GM18499 (cell line): ENCODE measurements around the gene RASD1.

Experiments used
- ATAC-seq: cut with Tn5 transposase; IDR thresholded peaks from one replicate; pipeline ENCODE4 v1.9.1; 2021; ENCODE audit warnings: moderate number of reproducible peaks; ENCODE audit not compliant: insufficient read depth, unreplicated experiment

RASD1 gene

DNA sequence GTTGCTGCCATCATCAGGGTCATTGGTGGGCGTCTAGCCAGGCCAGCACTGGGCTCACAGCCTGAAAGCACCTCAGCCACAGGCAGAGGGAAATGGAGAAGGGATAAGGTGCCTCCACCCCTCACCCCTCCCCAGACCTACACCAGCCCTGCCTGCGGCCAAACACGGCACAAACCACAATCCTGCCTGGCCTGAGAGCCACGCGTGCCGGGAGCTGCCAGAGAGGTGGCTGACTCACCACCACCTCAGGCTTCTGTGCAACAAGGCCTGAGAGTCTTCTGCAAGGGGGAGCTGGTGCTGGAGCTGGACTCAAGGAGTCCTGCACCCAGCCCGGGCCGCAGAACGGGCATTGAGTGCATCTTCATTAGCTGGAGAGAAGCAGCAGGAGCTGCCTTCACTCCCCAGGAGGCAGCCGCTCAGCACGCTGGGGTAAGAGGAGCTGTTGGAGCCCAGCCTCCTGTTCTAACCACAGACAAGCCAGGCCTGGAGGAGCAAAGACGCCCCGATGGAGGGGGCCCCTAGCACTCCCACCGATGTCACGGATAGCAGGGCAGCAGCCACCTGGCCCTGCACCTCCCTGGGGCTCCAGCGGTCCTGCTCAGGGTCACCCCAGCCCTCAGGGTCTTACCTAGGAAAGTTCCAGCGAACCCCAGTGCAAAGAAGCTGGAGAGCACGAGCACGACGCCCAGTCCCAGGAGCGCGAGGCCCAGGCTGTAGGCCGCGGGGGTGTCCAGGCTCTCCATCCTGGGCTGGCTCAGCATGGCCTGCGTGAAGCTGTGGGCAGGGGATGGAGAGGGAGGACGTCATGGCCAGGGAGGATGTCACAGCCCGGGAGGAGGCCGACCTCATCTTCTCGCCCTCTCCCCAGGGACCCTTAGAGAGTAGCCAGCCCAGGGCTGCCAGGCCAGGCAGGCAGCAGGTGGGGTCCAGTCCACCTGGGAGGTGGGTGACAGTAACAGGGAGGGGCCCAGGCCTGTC lies 16.0 kb upstream of the RASD1 start:
- no peak for ATAC-seq

DNA sequence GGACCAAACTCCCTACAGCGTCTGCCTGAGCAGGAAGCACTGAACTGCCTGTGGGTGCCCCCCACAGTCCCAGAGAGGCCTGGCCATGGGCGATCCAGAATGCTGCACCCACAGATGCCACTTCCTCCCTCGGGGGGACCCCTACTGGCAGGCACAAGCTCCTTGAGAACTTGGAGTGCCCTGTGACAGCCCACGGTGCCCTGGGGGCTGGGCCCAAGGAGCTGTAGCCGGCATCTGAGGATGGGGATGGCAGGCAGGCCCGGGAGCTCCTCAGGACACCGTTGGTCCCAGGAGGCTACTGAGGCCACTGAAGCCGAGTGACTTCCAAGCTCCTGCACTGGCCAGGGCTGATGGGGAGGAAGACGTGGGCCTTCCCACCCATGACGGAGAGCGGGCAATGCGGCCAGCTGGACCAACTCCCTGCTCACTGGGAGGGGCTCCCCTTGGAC lies 15.1 kb upstream of the RASD1 start:
- no peak for ATAC-seq

DNA sequence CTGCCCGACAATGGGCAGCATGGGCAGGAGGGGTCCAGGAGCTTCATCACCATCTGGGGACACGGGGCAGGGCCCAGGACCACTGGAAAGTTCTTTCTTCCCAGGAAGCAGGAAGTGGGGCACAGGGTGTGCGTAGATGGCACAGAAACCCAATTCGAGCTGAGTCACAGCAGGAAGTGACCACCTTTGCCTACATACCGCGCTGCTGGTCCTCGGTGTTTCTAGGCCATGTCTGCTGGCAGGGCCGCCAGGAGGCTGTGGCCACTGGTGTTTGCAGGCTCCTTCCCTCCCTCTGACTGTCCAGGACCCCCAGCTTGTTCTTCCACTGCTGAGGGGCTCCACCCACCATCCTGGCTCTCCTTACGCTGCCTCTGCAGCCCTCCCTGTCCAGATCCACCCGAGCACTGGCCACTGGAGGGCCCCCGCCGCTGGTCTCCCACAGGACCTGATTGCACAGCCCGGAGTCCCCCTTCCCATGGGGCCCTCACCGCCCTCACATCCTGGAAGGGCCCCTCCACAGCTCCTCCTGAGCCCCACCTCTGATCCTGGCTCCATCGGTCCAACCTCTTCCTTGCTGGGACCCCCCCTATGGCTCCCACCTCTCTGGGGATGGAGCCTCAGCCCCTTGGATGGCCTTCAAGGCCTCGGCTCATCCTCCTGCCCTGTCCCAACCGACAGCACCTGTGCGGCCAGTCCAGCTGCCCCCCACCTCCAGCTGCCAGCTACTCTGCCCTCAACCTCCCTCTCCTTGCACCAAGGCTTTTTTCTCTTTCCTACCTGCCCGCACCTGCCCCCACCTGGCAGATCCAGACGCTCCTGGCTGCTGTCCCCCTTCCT lies 14.5 kb upstream of the RASD1 start:
- ATAC-seq, result no peak

DNA sequence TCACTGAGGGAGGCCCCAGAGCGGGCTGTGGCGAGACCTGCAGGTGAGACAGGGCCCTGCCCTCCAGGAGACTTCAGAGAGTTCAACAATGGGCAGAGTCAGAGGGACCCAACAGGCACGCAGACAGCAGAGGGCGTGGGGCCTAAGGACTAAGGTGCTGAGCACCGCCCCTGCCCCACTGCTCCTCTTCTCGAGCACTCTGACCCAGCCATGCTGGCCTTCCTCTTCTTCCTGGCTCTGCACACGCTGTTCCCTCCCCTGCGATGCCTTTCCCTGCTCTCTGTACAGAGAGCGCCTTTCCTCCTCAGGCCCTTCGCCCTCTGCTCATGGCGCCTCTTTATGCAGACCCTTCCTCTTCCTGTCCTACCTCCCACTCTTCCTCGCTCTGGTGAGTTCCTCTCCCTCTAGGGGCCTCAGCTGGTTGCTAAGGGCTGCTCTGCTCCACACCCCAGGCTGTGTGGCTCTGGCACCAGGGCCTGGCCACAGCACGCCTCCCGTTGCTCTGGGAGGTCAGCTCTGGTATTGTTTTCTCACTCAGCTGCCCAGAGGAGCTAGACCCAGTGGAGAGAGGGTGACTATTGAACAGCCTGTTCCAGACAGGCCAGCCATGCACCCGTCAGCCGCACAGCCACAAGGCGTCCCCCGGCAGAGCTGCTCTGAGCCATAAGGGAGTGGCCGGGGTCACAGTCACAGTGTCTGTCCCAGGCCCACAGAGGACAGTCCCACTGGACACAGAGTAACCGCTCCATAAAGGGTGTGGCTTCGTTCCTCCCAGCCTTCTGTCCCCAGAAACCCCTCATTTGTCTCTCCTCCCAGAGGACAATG lies 13.6 kb upstream of the RASD1 start:
- ATAC-seq, result no peak

DNA sequence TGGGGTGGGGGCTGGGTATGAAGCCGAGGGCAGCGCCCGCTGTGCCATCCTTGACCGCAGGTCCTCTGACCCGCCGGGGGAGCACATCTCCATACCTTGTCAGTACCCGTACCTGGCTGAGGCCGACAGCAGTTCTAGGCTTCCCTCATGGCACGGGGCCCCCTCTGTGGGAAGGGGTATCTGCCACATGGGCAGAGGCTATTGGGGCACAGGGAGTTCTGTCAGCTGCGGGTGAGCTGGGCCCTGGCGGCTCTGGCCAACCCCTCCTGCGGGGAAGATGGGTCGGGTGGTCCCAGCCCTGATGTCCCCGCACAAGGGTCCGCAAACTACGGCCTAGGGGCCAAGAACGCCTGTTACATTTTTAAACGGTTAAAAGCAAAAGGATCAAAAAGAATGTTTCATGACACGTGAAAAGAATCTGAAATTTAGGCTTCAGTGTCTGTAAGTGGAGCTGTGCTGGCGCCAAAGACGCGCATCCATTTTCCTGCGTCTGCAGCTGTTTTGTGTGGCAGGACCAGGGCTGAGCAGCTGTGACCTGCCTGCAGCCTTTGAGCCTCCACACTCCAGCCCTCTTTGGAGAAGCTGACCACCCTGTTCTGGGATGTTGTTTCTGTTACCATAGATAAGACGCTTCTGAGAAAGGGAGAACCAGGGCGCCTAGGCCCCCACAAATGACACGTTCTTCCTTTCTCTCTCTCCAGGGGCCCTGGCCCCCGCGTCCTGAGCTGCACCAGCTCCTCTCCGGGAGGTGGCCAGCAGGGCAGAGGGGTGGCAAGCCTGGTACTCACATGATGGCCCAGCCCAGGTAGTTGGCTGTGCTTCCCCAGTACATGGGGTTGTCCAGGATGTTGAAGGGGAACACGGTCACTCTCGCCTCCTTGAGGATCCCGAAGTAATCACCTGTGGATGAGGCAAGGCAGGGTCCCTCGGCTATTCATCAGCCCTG lies 12.7 kb upstream of the RASD1 start:
- no peak for ATAC-seq

DNA sequence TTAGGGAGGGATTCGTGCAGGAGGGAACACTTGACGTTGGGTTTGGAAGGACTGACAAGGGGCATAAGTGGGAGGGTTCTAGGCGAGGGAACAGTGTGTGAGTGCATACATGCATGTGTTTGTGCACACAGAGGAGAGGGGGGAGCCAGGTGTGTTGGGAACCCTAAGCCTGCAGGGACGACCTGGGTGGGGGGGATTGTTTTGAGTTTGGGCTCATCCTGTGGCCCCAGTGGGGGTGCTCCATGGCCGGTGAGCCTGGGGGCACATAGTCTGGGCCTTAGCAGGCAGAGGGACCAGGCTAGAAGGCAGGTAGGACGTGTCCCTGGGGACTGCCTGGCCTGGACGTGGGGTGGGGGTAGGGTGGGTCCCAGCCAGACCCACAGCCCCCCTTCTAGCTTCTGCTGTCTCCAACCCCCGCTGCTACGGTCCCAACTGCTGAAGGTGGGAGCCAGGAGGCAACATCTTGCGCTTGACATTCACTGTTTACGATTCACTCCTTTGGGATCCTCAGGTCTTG lies 11.9 kb upstream of the RASD1 start:
- ATAC-seq, result no peak

DNA sequence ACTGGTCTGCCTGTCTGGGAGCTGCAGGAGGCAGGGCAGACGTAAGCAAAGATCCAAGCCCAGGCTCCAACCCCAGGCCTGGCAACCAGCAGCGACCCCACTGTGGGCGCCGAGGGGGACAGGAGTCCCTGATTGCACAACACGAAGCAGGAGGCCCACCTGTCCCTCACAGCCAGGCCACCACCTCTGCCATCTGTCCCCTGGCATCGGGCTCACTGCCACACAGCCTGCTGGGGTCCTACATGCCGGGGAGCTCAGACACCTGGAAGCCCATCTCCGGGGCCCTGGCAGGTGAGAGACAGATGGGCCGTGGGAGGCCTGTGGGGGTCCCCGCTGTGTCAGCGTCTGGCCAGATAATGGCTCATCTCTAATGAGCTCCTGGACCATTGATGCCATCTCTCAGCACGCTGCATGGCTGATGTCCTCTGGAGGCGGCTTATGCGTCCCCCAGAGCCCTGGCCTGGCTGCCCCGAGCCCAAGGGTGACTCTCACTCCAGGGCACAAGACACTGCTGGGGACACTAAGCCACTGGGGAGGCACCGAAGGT lies 11.3 kb upstream of the RASD1 start:
- no peak for ATAC-seq

DNA sequence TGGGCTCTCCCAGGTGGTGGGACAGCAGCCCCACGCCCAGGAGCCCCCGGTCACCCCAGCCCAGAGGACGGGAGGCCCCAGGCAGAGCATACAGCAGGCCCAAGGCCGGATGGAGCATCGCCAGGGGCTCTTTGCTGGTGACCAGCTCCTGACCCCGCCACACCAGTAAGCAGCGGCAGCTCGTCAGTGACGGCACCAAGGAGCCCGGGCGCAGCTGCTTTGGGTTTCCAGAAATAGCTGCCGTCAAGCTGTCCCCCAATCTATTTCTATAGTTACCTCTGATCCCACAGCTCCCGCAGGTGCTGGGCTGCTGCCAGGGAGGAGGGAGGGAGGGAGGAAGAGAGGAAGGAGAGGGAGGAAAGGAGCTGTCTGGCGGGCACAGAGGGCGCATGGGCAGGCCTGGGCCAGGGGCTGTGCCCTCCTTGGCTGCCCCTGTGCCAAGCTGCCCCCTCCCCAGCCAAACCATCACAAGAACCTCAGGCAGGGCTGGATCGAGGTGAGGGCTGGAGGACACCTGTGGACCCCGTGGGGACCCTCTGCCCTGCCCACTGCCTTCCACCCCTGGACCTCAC lies 10.8 kb upstream of the RASD1 start:
- no peak for ATAC-seq

DNA sequence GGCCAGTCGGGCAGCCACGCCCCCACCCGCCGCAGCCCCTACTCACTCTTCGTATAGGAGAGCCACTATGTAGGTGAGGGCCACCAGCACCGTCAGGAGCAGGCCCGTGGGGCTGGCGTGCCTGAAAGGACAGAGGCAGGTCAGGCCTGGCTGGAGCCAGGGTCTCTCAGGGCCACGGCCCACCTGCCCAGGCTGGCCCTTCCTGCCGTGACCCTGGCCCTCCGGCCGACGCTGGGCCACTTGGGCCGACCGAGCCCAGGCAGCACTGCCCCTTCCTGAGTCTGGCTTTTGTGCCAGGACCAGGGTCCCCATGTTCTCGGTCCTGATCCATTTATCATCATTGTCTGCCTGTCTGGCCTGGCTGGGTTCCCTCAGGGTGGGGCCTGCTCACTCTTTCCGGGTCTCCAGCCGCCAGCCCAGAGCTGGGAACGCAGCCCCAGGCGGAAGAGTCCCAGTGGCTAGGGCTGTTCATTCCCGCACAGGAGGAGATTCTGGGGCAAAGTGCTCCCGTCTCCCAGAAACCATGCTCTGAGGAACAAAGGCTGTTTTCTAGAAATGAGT lies 10.1 kb upstream of the RASD1 start:
- no peak for ATAC-seq

DNA sequence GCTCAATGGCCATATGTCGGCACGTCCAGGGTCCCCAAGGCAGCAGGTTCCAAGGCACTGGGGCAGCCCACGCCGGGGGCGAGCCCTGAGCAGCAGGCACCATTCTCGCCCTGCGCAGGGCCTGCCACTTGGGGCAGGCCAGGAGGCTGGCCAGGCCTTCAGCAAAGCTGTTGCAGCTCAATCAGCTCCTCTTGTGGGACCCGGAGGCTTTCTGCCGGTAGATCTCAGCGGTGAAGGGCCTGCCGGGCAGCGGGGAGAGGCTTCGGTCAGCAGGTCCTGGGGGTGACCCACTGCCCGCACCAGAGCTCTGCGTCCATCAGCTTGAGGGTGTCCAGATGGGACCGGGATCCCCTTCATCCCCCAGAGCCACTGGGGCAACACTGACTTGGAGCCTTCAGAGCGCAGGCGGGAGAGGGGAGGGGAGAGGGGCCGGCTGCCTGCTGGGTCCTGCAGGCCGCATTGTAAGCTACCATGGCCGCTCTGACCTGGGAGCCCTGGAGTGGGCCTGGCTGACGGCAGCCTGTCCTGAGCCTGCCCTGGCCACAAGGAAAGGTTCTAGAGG lies 9.5 kb upstream of the RASD1 start:
- ATAC-seq, result no peak

DNA sequence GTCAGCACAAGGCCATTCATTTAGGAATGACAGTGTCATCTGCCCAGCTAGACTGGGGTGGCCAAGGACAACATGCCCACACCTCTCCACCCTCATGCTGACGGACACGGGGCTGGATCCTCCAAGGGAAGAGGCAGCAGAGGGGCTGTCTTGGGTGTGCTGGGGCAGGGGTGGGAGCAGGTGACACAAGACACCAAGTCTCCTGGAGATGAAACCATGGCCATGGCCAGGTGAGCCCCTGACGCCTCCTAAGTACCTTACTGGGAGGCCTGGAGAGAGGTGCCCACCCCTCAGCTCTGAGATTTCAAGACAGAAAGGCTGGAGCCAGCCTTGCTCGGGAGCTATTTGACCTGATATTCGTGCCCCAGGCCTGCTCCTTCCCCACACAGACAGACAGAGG lies 9.0 kb upstream of the RASD1 start:
- no peak for ATAC-seq

DNA sequence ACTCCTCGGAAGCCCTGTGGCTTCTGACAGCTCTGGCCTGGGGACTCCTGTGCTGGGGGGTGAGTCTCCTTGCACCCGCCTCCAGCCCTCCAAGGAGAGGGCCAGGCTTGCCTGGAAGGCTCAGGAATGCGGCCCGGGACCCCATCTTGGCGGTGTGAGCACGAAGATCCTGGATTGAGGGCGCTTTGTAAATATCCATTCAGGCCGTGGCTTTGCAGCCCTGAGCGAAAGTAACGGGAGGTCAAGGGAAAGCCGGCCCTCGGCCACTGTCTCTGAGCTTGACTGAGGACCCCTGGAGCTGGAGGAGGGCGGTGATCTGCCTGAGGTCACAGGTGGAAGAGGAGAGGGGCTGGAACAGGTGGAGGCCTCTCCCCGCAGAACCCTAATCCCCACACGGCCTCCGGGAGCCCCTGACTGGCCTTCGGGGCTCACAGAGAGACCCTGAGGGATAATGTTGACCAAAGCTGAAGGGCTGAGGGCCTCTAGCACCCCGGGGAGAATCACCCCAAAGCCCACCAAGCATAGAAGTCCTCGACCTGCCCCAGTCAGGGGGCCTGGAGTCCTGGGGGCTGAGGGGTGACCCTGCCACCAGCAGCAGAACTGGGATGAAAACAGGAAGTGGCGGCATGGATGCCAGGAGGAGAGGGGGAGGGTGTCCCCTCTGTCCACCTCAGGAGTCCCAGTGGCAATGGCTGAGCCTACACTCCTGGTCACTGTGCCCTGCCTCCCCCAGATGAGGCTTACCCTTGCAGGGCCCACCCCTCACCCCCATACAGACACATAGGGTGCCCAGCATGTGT lies 8.3 kb upstream of the RASD1 start:
- ATAC-seq, result no peak

DNA sequence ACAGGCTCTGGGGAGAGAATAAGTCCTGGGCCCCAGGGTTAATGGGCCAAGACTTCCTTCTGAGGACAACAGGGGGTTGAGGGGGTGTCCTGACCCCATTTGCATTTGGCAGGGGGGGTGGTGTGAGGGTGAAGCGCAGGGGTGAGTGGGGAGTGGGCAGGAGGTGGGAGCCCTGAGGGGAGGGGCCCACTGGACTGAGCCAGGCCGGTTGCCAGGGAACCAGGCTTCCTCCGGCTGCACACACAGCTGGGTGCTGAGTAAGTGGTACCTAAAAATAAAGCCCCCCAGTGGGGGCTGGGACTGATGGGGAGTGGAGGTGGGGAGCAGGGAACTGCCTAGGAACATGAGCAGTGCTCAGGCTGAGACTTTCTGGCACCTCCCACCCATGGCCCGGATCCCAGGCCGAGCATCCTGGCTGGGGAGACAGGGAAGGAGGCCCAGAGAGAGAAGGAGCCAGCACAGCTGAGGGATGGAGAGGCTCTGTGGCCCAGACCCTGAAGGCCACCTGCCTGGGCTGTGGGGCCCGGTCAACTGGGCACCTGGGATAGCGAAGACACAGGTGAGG lies 7.5 kb upstream of the RASD1 start:
- ATAC-seq, result no peak

DNA sequence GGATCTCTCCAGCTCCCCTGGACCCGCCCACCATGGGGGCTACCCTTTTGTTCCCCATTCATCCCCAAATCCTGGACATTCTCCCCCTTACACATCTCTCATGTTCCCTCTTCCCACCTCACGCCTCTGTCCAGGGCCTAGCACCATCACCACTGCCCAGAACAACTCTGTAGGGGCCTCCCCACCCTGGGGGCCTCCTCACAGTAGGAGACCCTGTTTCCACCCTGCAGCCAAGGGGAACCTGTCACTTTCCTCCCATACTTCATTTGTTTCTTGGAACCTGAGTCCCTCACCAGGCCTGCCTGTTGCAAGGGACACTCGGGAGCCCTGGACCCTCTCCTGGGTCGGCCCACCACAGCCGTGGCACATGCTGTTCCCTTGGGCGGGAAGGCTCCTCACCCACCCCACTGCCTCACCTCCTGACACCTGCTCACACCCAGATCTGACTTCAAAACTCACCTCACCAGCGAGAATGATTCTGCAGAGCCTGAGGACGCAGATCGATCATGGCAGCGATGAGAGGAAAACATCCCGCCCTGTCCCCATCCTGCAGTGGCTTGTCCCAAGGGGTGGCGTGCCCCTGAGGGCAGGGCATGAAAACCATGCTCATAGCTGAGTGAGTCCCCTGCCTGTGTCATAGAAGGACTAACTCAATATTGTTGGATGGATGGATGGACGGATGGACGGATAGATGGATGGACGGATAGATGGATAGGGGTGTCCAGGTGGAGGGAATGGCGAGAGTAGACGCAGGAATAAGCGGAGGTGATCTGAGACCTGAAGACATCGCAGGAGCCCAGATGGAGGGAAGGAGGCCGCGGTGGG lies 6.8 kb upstream of the RASD1 start:
- no peak for ATAC-seq

DNA sequence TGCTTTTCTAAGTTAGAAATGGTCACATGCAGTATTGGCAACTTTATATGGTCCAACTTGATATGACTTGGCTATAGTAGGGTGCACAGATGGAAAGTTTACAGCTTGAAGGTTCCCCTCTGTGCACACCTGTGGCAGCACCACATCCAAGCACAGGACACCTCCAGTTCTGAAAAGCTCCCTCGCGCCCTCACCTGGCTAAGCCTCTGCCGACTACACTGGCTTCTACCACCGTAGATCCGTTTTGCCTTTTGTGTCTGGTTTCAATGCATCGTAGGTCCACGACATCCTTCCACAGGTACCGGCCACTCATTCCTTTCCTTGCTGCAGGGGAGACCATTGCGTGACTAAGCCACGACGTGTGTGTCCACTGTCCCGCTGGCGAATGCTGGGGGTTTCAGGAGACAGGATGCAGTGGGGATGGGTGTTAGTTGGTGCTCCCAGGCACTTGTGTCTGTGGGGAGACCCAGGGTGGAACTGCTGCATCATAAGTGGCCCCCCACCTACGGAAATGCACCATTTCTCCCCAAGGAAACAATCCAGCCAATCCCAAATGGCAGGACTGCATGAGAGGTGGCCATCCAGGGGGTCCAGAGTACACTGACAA lies 4.9 kb upstream of the RASD1 start:
- no peak for ATAC-seq
